ENCODE results near the gene HES2.

HES2 gene

DNA sequence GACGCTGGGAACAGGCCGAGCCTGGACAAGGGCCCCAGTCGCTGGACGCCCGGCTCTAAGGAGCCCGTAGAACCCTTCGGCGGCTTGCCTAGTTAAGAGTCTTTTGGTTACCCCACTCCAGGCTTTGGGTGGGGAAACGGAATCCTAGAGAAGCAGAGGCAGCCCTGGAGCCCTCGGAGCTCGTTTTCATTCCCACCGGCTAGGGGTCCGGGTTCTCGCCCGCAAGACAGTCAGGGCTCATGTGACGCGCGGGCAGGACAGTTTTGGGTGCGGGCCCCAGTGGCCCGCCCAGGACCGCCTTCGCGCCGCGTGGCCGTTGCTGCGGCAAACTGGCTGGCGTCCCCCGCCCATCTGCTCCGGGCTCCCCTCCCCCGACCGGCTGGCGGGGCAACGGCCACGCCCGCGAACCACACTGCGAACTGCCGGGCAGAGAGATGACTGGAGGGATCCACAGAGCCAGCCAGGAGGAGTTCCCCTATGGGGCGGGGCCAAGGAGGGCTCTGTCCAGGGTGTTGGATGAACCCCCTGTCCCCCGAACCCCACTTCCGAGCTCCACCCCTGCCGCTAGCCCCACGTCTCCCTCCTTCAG is 829 bp upstream of the HES2 start:
- Histone ChIP-seq H3K27ac (no peak overlapping the region), H3K4me3 (peak overlapping the region; percentile 65)
- no peak for TF ChIP-seq CTCF (IDR thresholded peaks at IDR 0.05)
- no peak for DNase-seq (ENCODE audit: low spot score)

- peak overlapping the region; percentile 65 for H3K4me3 ChIP-seq
- no peak for DNase-seq (ENCODE audit: low spot score)
- no peak overlapping the region for H3K27ac ChIP-seq
- TF ChIP-seq CTCF (IDR thresholded peaks at IDR 0.05), result no peak
Measured at GRCh38 chr1:6419397-6419803, 319 bp downstream of the HES2 start.

GRCh38 chr1:6418668-6419396 is 887 bp downstream of the HES2 start:
- TF ChIP-seq CTCF (IDR thresholded peaks at IDR 0.05), result no peak
- H3K4me3 ChIP-seq, result peak overlapping the region; percentile 65
- H3K27ac ChIP-seq, result no peak overlapping the region
- no peak for DNase-seq (ENCODE audit: low spot score)

GRCh38 chr1:6417961-6418667 is 1.6 kb downstream of the HES2 start:
- no peak overlapping the region for H3K4me3 ChIP-seq
- H3K27ac ChIP-seq, result no peak overlapping the region
- no peak for DNase-seq (ENCODE audit: low spot score)
- no peak for TF ChIP-seq CTCF (IDR thresholded peaks at IDR 0.05)

DNA sequence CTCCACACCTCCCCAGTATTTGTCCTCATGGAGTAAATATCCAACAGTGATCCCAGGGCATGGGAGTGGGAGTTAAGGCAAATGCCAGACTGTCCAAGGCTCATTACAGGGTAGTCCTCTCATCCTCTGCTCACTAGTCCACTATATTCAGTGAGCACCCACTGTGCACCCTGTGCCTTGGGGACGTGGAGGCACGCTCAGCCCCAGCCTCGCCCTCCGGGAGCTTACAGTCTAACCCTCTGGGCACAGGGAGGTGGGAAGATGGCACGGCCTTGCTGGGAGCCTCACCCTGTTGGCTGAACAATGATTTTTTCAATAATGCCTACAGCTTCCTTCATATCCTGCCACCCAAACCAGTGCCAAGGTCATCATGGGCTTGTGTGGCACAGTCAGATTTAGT is 2.8 kb downstream of the HES2 start:
- DNase-seq (ENCODE audit: low spot score), result no peak

GRCh38 chr1:6416295-6416656 is 3.4 kb downstream of the HES2 start:
- no peak for TF ChIP-seq CTCF (IDR thresholded peaks at IDR 0.05)
- H3K4me3 ChIP-seq, result no peak overlapping the region
- DNase-seq (ENCODE audit: low spot score), result no peak
- no peak overlapping the region for H3K27ac ChIP-seq

More for the DNA sequence above, 2.8 kb downstream of the HES2 start:
- Histone ChIP-seq H3K4me3 (no peak overlapping the region), H3K27ac (no peak overlapping the region)
- TF ChIP-seq CTCF (IDR thresholded peaks at IDR 0.05), result no peak
